Transverse colon (tissue), 4 donors: ENCODE data around the gene CCNL1. TPM values are rescaled to one million over a fixed set of nuclear protein-coding genes. Genes with fewer than 3 reads are reported as not detected.

ENCODE experiments used
- DNase-seq: peaks from one replicate; pipeline ENCODE4 v3.0.0-alpha.2; 2019
- H3K27ac ChIP-seq, 4 donors: fragments of 200-600 bp; sonication (generic); 2 replicates each; pipeline ENCODE4 v1.5.1; 2016 to 2018; ENCODE audit warnings: inconsistent platforms in 4 of 4
- H3K27me3 ChIP-seq: fragments of 200-600 bp; sonication (generic); 2 replicates; pipeline ENCODE4 v1.5.1; 2017; ENCODE audit warnings: inconsistent platforms
- H3K36me3 ChIP-seq, 4 donors: fragments of 200-600 bp; sonication (generic); 2 replicates each; pipeline ENCODE4 v1.5.1; 2017 to 2019; ENCODE audit warnings: inconsistent platforms in 4 of 4
- H3K4me1 ChIP-seq, 4 donors: fragments of 200-600 bp; sonication (generic); 2 replicates each; pipeline ENCODE4 v1.5.1; 2017 to 2020; ENCODE audit warnings: inconsistent platforms in 4 of 4
- H3K4me3 ChIP-seq, 4 donors: fragments of 200-600 bp; sonication (generic); 1 replicate in 1 of 4; 2 replicates in 3 of 4; pipeline versions ENCODE4 v1.5.1 to v1.6.1; 2017 to 2019; ENCODE audit warnings: inconsistent platforms in 4 of 4
- H3K9me3 ChIP-seq, 2 donors: fragments of 200-600 bp; sonication (generic); 2 replicates each; pipeline ENCODE4 v1.5.1; 2017 to 2019; ENCODE audit warnings: inconsistent platforms in 2 of 2
- CTCF ChIP-seq, 5 experiments: fragments of 200-600 bp in 3 of 5; fragments of 450-650 bp in 2 of 5; sonication (generic) in 3 of 5; IDR thresholded peaks; 1 replicate in 2 of 5; 2 replicates in 3 of 5; pipeline ENCODE4 v1.5.1; 2016 to 2017; ENCODE audit warnings: antibody characterized with exemption in 5 of 5, inconsistent platforms in 3 of 5, mild to moderate bottlenecking in 2 of 5, moderate library complexity in 1 of 5
- EP300 ChIP-seq: sonication (generic); formaldehyde crosslinking; IDR thresholded peaks from one replicate; pipeline ENCODE4 v1.6.1; 2017; ENCODE audit warnings: antibody characterized with exemption, low read depth
- POLR2A ChIP-seq: fragments of 450-650 bp; IDR thresholded peaks from one replicate; pipeline ENCODE4 v1.6.1; 2016; ENCODE audit warnings: antibody characterized with exemption, mild to moderate bottlenecking, moderate library complexity
- POLR2AphosphoS5 ChIP-seq, 3 donors: sonication (generic); formaldehyde crosslinking; IDR thresholded peaks; one replicate each; pipeline ENCODE4 v1.6.1; 2016; ENCODE audit warnings: antibody characterized with exemption in 3 of 3
- WGBS, 2 donors: methylation state at CpG; one replicate each; pipeline ENCODE4 v1.1.5; 2018; ENCODE audit warnings: low coverage in 1 of 2; 5-methylcytosine and 5-hydroxymethylcytosine counted together
- in situ Hi-C, 4 donors: fragments of 200-750 bp; cut with MboI; loops; one replicate each; pipeline versions ENCODE4 v1.15.0 to v1.15.1; 2017; ENCODE audit warnings: low sequenced_read_pairs in 3 of 4, low pct_ligation_motif_present in 1 of 4, low pct_unique_long_range_greater_than_20kb in 1 of 4
- intact Hi-C: fragments of 100-400 bp; cut with DNase I; formaldehyde crosslinking; loops from one replicate; pipeline ENCODE4 v1.15.1; 2023; ENCODE audit warnings: low total_unique reads
- total RNA-seq, 4 donors: library from RNA; depleted of rRNA; stranded (reverse); fragments of >200 nt; gene quantifications; one replicate each; pipeline ENCODE4 v1.1.0, GENCODE V29; 2016

The CCNL1 gene
- total RNA-seq, 4 donors from 2014 or later: 288 to 422 (median 308) TPM

DNA sequence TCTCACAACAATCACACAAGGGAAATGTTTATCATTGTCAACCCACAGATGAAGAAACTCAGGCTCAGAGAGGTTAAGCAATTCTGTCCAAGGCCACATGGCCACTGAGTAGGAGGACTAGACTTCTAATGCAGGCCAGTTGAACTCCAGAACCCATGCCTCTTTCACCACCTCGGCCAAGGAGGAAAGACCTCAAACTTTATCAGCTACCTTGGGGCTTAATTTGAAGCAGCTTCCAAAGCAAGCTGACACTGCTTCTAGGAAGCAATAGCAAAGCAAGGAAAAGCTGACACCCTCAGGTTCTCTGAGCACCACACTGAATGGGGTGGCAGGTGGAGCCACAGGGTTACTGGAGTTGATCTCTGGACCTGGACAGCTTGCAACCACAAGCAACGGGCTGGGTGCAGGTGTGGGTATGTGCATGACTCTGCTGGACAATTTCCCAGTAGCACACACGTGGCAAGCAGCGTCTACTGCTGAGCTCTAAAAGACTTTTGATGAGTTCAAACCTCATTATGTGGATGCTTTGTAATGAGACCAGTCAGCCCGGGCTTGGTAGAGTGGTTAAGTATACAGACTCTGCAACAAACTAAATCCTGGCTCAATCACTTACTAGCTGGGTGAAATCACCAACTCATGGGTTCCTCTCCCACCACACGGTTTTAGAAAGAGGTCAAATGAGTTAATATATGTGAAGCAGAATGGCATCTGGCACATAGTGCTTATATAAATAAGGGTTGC, 23.1 kb downstream of the CCNL1 start:
- 0 to 32% methylated on average over 1 to 6 of the region's 6 CpGs for WGBS, 2 donors
- Histone ChIP-seq H3K36me3 (peaks cover 0 to 4% (median 0%) of the 10 kb centered on the region in 4 donors), H3K27me3 (no peaks in the 10 kb centered on the region), H3K9me3 (no peaks in the 10 kb centered on the region), H3K27ac (peak overlapping the region; percentile 74 to 84 (median 80)), H3K4me3 (no peak overlapping the region), H3K4me1 (peaks cover 23 to 46% (median 31%) of the 10 kb centered on the region in 4 donors)
- in situ Hi-C loops (loop anchor here in 2 of 4 donors (10.0 kb wide), 1 partner anchor 52 kb away; no protein-coding TSS in a partner anchor), intact Hi-C loops (loop anchor here (2.0 to 10.0 kb wide), 2 partner anchors 50 to 592 kb away; no protein-coding TSS in a partner anchor)
- DNase-seq: peak; percentile 83
- no peak for TF ChIP-seq EP300
- peak in 2 of 3 donors; percentile 32 to 39 for TF ChIP-seq POLR2AphosphoS5 (IDR thresholded peaks at IDR 0.05)
- TF ChIP-seq CTCF (IDR thresholded peaks at IDR 0.05): no peak
- TF ChIP-seq POLR2A: no peak

GRCh38 chr3:157135671-157136396, 24.1 kb downstream of the CCNL1 start:
- no peak for TF ChIP-seq POLR2A
- no peak for TF ChIP-seq POLR2AphosphoS5 (IDR thresholded peaks at IDR 0.05)
- intact Hi-C loops: loop anchor here (2.0 to 10.0 kb wide), 2 partner anchors 49 to 591 kb away; no protein-coding TSS in a partner anchor
- Histone ChIP-seq H3K9me3 (no peaks in the 10 kb centered on the region), H3K27ac (peak overlapping the region; percentile 74 to 84 (median 80)), H3K4me3 (no peak overlapping the region), H3K4me1 (peaks cover 28 to 56% (median 40%) of the 10 kb centered on the region in 4 donors), H3K36me3 (no peaks in the 10 kb centered on the region), H3K27me3 (no peaks in the 10 kb centered on the region)
- WGBS, 2 donors: 54 to 100% methylated on average over 1 to 5 of the region's 5 CpGs
- no peak for DNase-seq
- in situ Hi-C loops: loop anchor here in 2 of 4 donors (10.0 kb wide), 1 partner anchor 51 kb away; no protein-coding TSS in a partner anchor

DNA sequence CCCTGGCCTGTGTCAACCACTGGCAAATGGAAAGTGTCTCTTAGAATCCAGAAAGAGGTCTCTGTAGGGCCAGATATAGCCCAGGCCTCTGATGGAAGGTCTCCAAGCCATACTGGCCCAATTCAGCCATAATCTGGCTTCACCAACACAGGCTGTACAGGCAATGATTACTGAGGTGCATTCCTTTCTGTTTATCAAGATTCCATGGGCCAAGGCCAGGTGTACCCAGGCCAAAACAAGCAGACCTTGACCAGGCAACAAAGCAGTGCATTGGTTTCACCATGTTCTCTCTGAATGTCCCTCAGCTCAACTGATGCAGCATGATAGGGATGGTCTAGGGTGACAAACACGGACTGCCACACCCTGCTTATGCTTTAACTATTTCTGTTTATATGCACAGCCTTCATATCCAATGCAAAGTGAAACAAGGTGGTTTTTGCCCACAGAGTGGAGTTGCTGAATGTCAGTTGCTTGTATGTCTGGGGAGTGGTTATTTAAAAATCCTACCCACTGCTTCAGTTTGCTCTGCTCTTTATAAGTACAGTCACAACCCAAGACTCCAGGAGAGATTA, 25.2 kb downstream of the CCNL1 start:
- in situ Hi-C loops: loop anchor here in 2 of 4 donors (10.0 kb wide), 1 partner anchor 50 kb away; no protein-coding TSS in a partner anchor
- Histone ChIP-seq H3K36me3 (no peaks in the 10 kb centered on the region), H3K27ac (peak overlapping the region; percentile 37 to 84 (median 76)), H3K4me1 (peaks cover 36 to 67% (median 50%) of the 10 kb centered on the region in 4 donors), H3K9me3 (no peaks in the 10 kb centered on the region), H3K4me3 (no peak overlapping the region), H3K27me3 (no peaks in the 10 kb centered on the region)
- TF ChIP-seq EP300: no peak
- TF ChIP-seq POLR2A: peak; percentile 14
- peak in 2 of 3 donors; percentile 17 to 27 for TF ChIP-seq POLR2AphosphoS5 (IDR thresholded peaks at IDR 0.05)
- no peak for TF ChIP-seq CTCF (IDR thresholded peaks at IDR 0.05)
- intact Hi-C loops: loop anchor here (10.0 kb wide), 1 partner anchor 590 kb away; no protein-coding TSS in a partner anchor
- DNase-seq: no peak
- 33% methylated on average over 1 of the region's 1 CpG; no CpG with 5 or more reads in 1 of the 2 donors for WGBS, 2 donors

DNA sequence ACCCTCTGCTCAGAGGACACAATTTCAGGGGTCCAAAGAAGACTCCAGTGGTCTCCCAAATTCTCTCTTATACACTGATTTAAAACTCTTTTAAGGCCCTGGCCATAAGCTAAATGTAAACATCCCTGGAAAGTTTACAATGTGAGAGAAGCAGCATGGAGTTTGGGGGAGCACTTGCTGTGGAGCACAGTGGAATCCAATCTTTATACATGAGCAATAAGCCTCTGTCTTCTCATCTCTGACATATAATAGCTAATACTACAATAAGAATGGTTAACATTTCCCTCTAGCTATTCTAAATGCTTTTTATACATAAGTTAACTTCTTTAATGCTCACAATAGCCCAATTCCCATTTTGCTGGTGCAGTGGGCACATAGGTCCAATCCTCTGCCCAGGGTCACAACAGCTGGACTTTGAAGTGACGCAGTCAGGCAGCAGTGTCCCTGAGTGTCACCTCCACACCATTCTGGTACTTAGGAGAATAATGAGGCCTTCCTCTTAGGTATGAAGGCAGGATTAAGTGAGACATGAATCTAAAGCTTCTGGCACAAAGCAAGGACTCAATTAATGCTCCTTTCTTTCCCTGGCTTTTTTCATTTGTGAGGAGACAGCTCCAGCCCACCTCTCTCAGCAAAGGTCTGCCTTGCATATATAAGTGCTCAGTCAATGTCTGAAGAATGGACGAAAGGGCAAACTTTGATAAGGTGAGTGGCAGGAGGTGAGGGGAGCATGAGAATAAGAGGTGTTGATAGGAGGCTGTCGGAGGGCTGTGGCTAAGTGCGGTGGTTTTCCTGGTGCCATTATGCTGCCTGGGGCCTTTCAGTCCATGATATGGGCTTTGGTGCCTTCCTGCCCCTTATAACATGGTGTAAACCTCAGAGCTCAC, 26.3 kb downstream of the CCNL1 start:
- WGBS, 2 donors: 87 to 91% methylated on average over 4 of the region's 4 CpGs
- Histone ChIP-seq H3K4me1 (peaks cover 43 to 77% (median 61%) of the 10 kb centered on the region in 4 donors), H3K27me3 (no peaks in the 10 kb centered on the region), H3K9me3 (no peaks in the 10 kb centered on the region), H3K36me3 (no peaks in the 10 kb centered on the region), H3K4me3 (no peak overlapping the region), H3K27ac (peak overlapping the region in 1 of 4 donors; percentile 84)
- TF ChIP-seq CTCF (IDR thresholded peaks at IDR 0.05): no peak
- no peak for TF ChIP-seq EP300
- TF ChIP-seq POLR2A: no peak
- no peak for TF ChIP-seq POLR2AphosphoS5 (IDR thresholded peaks at IDR 0.05)
- no peak for DNase-seq
- in situ Hi-C loops (loop anchor here in 2 of 4 donors (10.0 kb wide), 1 partner anchor 49 kb away; no protein-coding TSS in a partner anchor), intact Hi-C loops (loop anchor here (10.0 kb wide), 1 partner anchor 589 kb away; no protein-coding TSS in a partner anchor)
